Kidney (tissue), 14 donors: ENCODE results near the gene TRIM63. TPM values are rescaled to one million over a fixed set of nuclear protein-coding genes. Genes with fewer than 3 reads are reported as not detected.

Experiments
- DNase-seq, 5 donors: peaks; one replicate each; pipeline ENCODE4 v3.0.0-alpha.2; 2013 to 2020
- FAIRE-seq: peaks from 2 replicates; lab custom pipeline; 2012; peaks lifted over from hg19 to GRCh38; lab: Jason Lieb, UNC
- H3K27ac ChIP-seq, 2 donors: one replicate each; pipeline ENCODE4 v1.7.0; 2013; ENCODE audit warnings: low read depth in 2 of 2, low read length in 2 of 2, inconsistent platforms in 1 of 2
- H3K27me3 ChIP-seq: one replicate; pipeline ENCODE4 v1.7.1; 2013; ENCODE audit warnings: low read length, inconsistent platforms; ENCODE audit not compliant: control insufficient read depth, insufficient read depth
- H3K36me3 ChIP-seq, 3 donors: one replicate each; pipeline versions ENCODE4 v1.7.0 to v1.7.1; 2013; ENCODE audit warnings: low read length in 3 of 3, control low read depth in 1 of 3, inconsistent platforms in 1 of 3; ENCODE audit not compliant: insufficient read depth in 3 of 3, control insufficient read depth in 2 of 3
- H3K4me1 ChIP-seq, 3 donors: one replicate each; pipeline versions ENCODE4 v1.7.0 to v1.7.1; 2013; ENCODE audit warnings: low read length in 3 of 3, inconsistent platforms in 1 of 3, low read depth in 1 of 3; ENCODE audit not compliant: control insufficient read depth in 2 of 3, insufficient read depth in 2 of 3
- H3K4me3 ChIP-seq, 3 donors: one replicate each; pipeline versions ENCODE4 v1.7.0 to v1.8.1; 2013; ENCODE audit warnings: low read length in 3 of 3, control low read depth in 1 of 3, inconsistent platforms in 1 of 3
- H3K9ac ChIP-seq, 3 donors: one replicate each; pipeline versions ENCODE4 v1.7.0 to v1.7.1; 2013; ENCODE audit warnings: low read length in 3 of 3, control low read depth in 1 of 3, inconsistent platforms in 1 of 3
- H3K9me3 ChIP-seq, 3 donors: one replicate each; pipeline versions ENCODE4 v1.7.0 to v1.7.1; 2013; ENCODE audit warnings: low read length in 3 of 3, control low read depth in 1 of 3, inconsistent platforms in 1 of 3; ENCODE audit not compliant: control insufficient read depth in 2 of 3, insufficient read depth in 1 of 3
- CTCF ChIP-seq: IDR thresholded peaks from 3 replicates; pipeline ENCODE4 v1.5.1; 2012; ENCODE audit warnings: mild to moderate bottlenecking, moderate library complexity, borderline replicate concordance; ENCODE audit not compliant: insufficient read depth; ENCODE audit errors: extremely low read depth
- intact Hi-C: fragments of 100-400 bp; cut with DNase I; formaldehyde crosslinking; loops from one replicate; pipeline ENCODE4 v1.11.1; 2022
- polyA plus RNA-seq: library from polyadenylated mRNA; stranded (reverse); fragments of 350-450 nt; fragmentation: Illumina TruSeq; extraction: RNeasy Lipid Tissue Mini Kit (QIAGEN cat#74804); gene quantifications from one replicate; pipeline ENCODE4 v1.2.3, GENCODE V29; 2014; ENCODE audit warnings: low read depth, low replicate concordance; ENCODE audit not compliant: insufficient read depth
- total RNA-seq: library from RNA; stranded (reverse); fragmentation: NEBNext Ultra II Directional; extraction: Animal tissue kit (Norgen Biotek cat#: 25700); gene quantifications from one replicate; pipeline ENCODE4 v1.2.1, GENCODE V29; 2021
- donor health status: control.
- donor health status: control.
- donor health status: control.
- donor health status: control.
- donor health status: control.
- donor health status: DM: yes; HTN: yes; CAD: no.
- donor health status: Normal renal cell carcinoma (clear cell type).

The TRIM63 gene
- total and polyA plus RNA-seq, 2 donors from 2014 or later: 0.82 to 3.3 TPM

DNA sequence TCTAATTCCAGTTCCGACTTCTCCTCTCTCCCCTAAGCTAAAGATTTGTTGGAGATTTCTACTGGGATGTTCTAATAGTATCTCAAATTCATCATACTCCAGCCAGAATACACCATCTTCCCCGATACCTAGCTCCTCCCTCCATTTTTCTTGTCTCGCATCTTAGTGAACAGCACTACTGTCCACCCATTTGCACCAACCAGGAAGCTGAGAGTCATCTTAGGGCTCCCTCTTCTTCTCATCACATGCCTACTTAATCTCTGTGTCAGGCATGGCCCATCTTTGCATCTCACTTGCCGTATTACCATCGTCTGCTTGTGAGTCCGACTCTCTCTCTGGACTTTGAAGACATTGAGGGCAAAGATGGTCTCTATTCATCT, 3.5 kb upstream of the TRIM63 start:
- intact Hi-C loops: no loop called here
- Histone ChIP-seq H3K27me3 (peaks cover 3% of the 10 kb centered on the region), H3K9ac (no peak overlapping the region), H3K36me3 (no peaks in the 10 kb centered on the region), H3K27ac (no peak overlapping the region), H3K4me3 (no peak overlapping the region), H3K9me3 (no peaks in the 10 kb centered on the region), H3K4me1 (peaks cover 0 to 2% (median 0%) of the 10 kb centered on the region in 3 donors)
- no peak for FAIRE-seq
- TF ChIP-seq CTCF: no peak
- DNase-seq: no peak

DNA sequence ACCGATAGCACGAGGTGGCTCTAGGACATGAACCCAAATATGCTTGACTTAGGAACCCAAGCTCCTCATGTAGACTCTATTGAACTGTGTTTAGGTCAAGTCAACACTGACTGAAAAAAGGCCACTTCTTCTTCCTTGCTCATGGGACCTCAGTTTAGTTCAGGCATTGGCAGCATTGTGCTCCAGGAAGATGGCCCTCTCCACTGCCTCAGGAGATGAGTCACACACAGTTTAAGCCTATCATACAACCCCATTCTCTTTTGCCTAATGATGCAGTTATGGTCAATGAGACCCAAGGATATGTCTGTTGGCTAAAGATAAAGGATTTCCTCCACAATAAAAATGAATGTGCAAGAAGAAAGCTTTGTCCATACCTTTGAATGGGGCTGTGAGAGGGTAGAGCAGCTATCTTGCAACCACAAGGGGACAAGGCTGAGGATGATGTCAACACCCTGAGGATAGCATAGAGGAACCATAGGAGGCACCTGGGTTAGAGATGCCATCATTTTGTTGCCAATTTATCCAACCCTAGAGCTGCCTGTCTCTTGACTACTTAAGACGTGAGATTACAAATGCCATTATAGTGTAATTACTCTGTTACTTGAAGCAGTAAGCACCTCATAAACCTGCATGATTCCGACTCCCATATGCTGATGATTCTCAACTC, 3.0 kb upstream of the TRIM63 start:
- no peak for TF ChIP-seq CTCF
- H3K27ac ChIP-seq: no peak overlapping the region
- no peaks in the 10 kb centered on the region for H3K36me3 ChIP-seq
- DNase-seq: no peak
- H3K4me1 ChIP-seq: peaks cover 0 to 2% (median 0%) of the 10 kb centered on the region in 3 donors
- FAIRE-seq: no peak
- no peak overlapping the region for H3K9ac ChIP-seq
- no peak overlapping the region for H3K4me3 ChIP-seq
- intact Hi-C loops: no loop called here
- no peaks in the 10 kb centered on the region for H3K9me3 ChIP-seq
- peaks cover 3% of the 10 kb centered on the region for H3K27me3 ChIP-seq

GRCh38 chr1:26069941-26070295, 2.5 kb upstream of the TRIM63 start:
- intact Hi-C loops: no loop called here
- FAIRE-seq (no peak), DNase-seq (no peak)
- peaks cover 0 to 2% (median 0%) of the 10 kb centered on the region in 3 donors for H3K4me1 ChIP-seq
- H3K9ac ChIP-seq: no peak overlapping the region
- H3K36me3 ChIP-seq: no peaks in the 10 kb centered on the region
- peaks cover 3% of the 10 kb centered on the region for H3K27me3 ChIP-seq
- H3K9me3 ChIP-seq: no peaks in the 10 kb centered on the region
- H3K4me3 ChIP-seq: no peak overlapping the region
- H3K27ac ChIP-seq: no peak overlapping the region
- no peak for TF ChIP-seq CTCF

GRCh38 chr1:26066857-26067256, 573 bp downstream of the TRIM63 start:
- no peak overlapping the region for H3K9ac ChIP-seq
- H3K27me3 ChIP-seq: no peaks in the 10 kb centered on the region
- intact Hi-C loops: no loop called here
- H3K36me3 ChIP-seq: no peaks in the 10 kb centered on the region
- no peak for TF ChIP-seq CTCF
- H3K9me3 ChIP-seq: no peaks in the 10 kb centered on the region
- no peaks in the 10 kb centered on the region for H3K4me1 ChIP-seq
- no peak for FAIRE-seq
- DNase-seq: no peak
- no peak overlapping the region for H3K27ac ChIP-seq
- H3K4me3 ChIP-seq: no peak overlapping the region
